Endothelial cell of umbilical vein (primary cell): ENCODE data around the gene TSSC4. TPM values are rescaled to one million over a fixed set of nuclear protein-coding genes. Genes with fewer than 3 reads are reported as not detected.

Source experiments
- BruUV-seq: library from RNA; stranded (reverse); fragments of 400-500 nt; replicated peaks from 2 replicates; lab custom pipeline; 2021; lab: Mats Ljungman, UMichigan
- CTCF ChIA-PET: fragments of 300-600, 350-600 bp; sonication (Branson Sonifier 250); formaldehyde crosslinking; loops from one replicate; lab custom pipeline; 2021; ENCODE audit warnings: antibody characterized with exemption, inconsistent platforms; lab: Charles Lee
- POLR2A ChIA-PET: fragments of 300-600, 350-600 bp; sonication (Branson Sonifier 250); formaldehyde crosslinking; loops from one replicate; lab custom pipeline; 2021; ENCODE audit warnings: antibody characterized with exemption, inconsistent platforms; lab: Charles Lee
- DNase-seq: peaks from one replicate; pipeline ENCODE4 v3.0.0-alpha.2; 2011; ENCODE audit warnings: low read depth, low spot score
- FAIRE-seq: peaks from 2 replicates; lab custom pipeline; 2011; peaks lifted over from hg19 to GRCh38; lab: Jason Lieb, UNC
- H2AFZ ChIP-seq: 2 replicates; pipeline ENCODE4 v1.6.0; 2012; ENCODE audit warnings: low read depth, low read length, control low read depth, inconsistent platforms
- H3K27ac ChIP-seq: 2 replicates; pipeline ENCODE4 v1.5.1; 2011; ENCODE audit warnings: low read depth, mild to moderate bottlenecking, control low read depth, low read length, moderate library complexity; ENCODE audit not compliant: insufficient read depth
- H3K27me3 ChIP-seq, 2 experiments: 2 replicates each; pipeline versions ENCODE4 v1.6.0 to v1.6.1; 2011; ENCODE audit warnings: low read length in 2 of 2, mixed read lengths in 1 of 2; ENCODE audit not compliant: control insufficient read depth in 2 of 2, insufficient read depth in 2 of 2
- H3K36me3 ChIP-seq, 2 experiments: 2 replicates in 1 of 2; 3 replicates in 1 of 2; pipeline ENCODE4 v1.5.1; 2011; ENCODE audit warnings: low read length in 2 of 2, mild to moderate bottlenecking in 1 of 2, moderate library complexity in 1 of 2; ENCODE audit not compliant: control insufficient read depth in 2 of 2, insufficient read depth in 2 of 2; ENCODE audit errors: extremely low read depth in 1 of 2
- H3K4me1 ChIP-seq: 3 replicates; pipeline ENCODE4 v1.5.1; 2011; ENCODE audit warnings: mild to moderate bottlenecking, low read length; ENCODE audit not compliant: control insufficient read depth, insufficient read depth; ENCODE audit errors: extremely low read depth
- H3K4me2 ChIP-seq: 2 replicates; pipeline ENCODE4 v1.6.1; 2011; ENCODE audit warnings: low read length, control low read depth, mixed read lengths; ENCODE audit not compliant: insufficient read depth
- H3K4me3 ChIP-seq, 3 experiments: fragments of 200-600 bp in 1 of 3; sonication (generic), shearing (Covaris generic) in 1 of 3; replicated peaks in 1 of 3; 2 replicates each; pipeline ENCODE4 v1.5.1; 2011 to 2016; ENCODE audit warnings: control low read depth in 3 of 3, low read length in 3 of 3, mild to moderate bottlenecking in 2 of 3, inconsistent platforms in 1 of 3, low read depth in 1 of 3, moderate library complexity in 1 of 3; ENCODE audit not compliant: insufficient read depth in 1 of 3
- H3K79me2 ChIP-seq: 2 replicates; pipeline ENCODE4 v1.6.0; 2012; ENCODE audit warnings: low read length, inconsistent platforms; ENCODE audit not compliant: control insufficient read depth, insufficient read depth
- H3K9ac ChIP-seq: replicated peaks from 2 replicates; pipeline ENCODE3; 2011; ENCODE audit warnings: low read length, control low read depth; ENCODE audit not compliant: insufficient read depth; ENCODE audit errors: extremely low read depth
- H3K9me1 ChIP-seq: replicated peaks from 3 replicates; pipeline ENCODE4 v1.6.0; 2011; ENCODE audit warnings: mild to moderate bottlenecking, low read length; ENCODE audit not compliant: control insufficient read depth, insufficient read depth; ENCODE audit errors: extremely low read depth
- H3K9me3 ChIP-seq: replicated peaks from 2 replicates; pipeline ENCODE4 v1.5.1; 2012; ENCODE audit warnings: low read length, inconsistent platforms; ENCODE audit not compliant: control insufficient read depth, insufficient read depth
- H4K20me1 ChIP-seq: replicated peaks from 2 replicates; pipeline ENCODE3; 2011; ENCODE audit warnings: mild to moderate bottlenecking, low read length; ENCODE audit not compliant: control insufficient read depth, insufficient read depth; ENCODE audit errors: extremely low read depth
- EZH2 ChIP-seq: IDR thresholded peaks from 2 replicates; pipeline ENCODE4 v1.6.1; 2012; ENCODE audit warnings: borderline replicate concordance, low read depth, mild to moderate bottlenecking, moderate library complexity, low read length, inconsistent platforms; ENCODE audit not compliant: severe bottlenecking
- FOS ChIP-seq: IDR thresholded peaks from 2 replicates; pipeline ENCODE4 v1.6.1; 2011; ENCODE audit warnings: mild to moderate bottlenecking, low read length, moderate library complexity, borderline replicate concordance; ENCODE audit not compliant: insufficient read depth
- GATA2 ChIP-seq: IDR thresholded peaks from 2 replicates; pipeline ENCODE4 v1.7.0; 2011; ENCODE audit warnings: low read depth, mild to moderate bottlenecking, moderate library complexity, mixed read lengths, low read length; ENCODE audit not compliant: insufficient read length, insufficient read depth
- JUN ChIP-seq: IDR thresholded peaks from 2 replicates; pipeline ENCODE4 v1.6.1; 2011; ENCODE audit warnings: borderline replicate concordance, low read depth; ENCODE audit not compliant: insufficient read length, insufficient read depth
- MYC ChIP-seq: IDR thresholded peaks from one replicate; pipeline ENCODE4 v1.6.1; 2011; ENCODE audit warnings: mild to moderate bottlenecking, low read depth, low read length
- POLR2A ChIP-seq: IDR thresholded peaks from 2 replicates; pipeline ENCODE4 v1.6.1; 2012; ENCODE audit warnings: low read depth, mild to moderate bottlenecking, control low read depth, low read length
- POLR2AphosphoS5 ChIP-seq: IDR thresholded peaks from 2 replicates; pipeline ENCODE4 v1.6.1; 2012; ENCODE audit warnings: low read depth, mild to moderate bottlenecking, control low read depth, low read length, moderate library complexity; ENCODE audit not compliant: insufficient read depth
- dilution Hi-C: fragments of 300-500 bp; cut with MboI; formaldehyde crosslinking; loops from one replicate; pipeline ENCODE4 v1.15.0; 2019; ENCODE audit warnings: low sequenced_read_pairs; ENCODE audit not compliant: extremely low pct_ligation_motif_present
- intact Hi-C: fragments of 100-400 bp; cut with micrococcal nuclease; formaldehyde crosslinking; loops from one replicate; pipeline ENCODE4 v1.10.0; 2022
- polyA plus RNA-seq, 4 experiments: library from polyadenylated mRNA; depleted of rRNA in 3 of 4; stranded (reverse) in 3 of 4; unstranded in 1 of 4; fragments of >200 nt; gene quantifications; 2 replicates each; pipeline versions ENCODE4 v1.2.1 to v1.2.3, GENCODE V29; 2011 to 2012; ENCODE audit warnings: missing spikeins in 1 of 4
- total RNA-seq: library from RNA; stranded (reverse); gene quantifications from 2 replicates; pipeline ENCODE4 v1.2.3, GENCODE V29; 2021
- TF ChIP-seq, protein P1 (sequence below), 2 donors: IDR thresholded peaks; 1 replicate in 1 of 2; 2 replicates in 1 of 2; pipeline ENCODE4 v1.5.1; 2011; ENCODE audit warnings: low read length in 2 of 2, mild to moderate bottlenecking in 2 of 2, moderate library complexity in 2 of 2, control low read depth in 1 of 2, inconsistent platforms in 1 of 2, low read depth in 1 of 2; ENCODE audit not compliant: insufficient read depth in 1 of 2; ENCODE audit errors: extremely low read depth in 1 of 2
- TF ChIP-seq, protein P2 (sequence below): IDR thresholded peaks from 2 replicates; pipeline ENCODE4 v1.6.1; 2011; ENCODE audit not compliant: insufficient read depth, insufficient read length

The TSSC4 gene
- total and polyA plus RNA-seq, 2 donors (not counting 3 experiments of a cell fraction or from before 2014, with no cell fraction given): 42.7 to 59.6 TPM

DNA sequence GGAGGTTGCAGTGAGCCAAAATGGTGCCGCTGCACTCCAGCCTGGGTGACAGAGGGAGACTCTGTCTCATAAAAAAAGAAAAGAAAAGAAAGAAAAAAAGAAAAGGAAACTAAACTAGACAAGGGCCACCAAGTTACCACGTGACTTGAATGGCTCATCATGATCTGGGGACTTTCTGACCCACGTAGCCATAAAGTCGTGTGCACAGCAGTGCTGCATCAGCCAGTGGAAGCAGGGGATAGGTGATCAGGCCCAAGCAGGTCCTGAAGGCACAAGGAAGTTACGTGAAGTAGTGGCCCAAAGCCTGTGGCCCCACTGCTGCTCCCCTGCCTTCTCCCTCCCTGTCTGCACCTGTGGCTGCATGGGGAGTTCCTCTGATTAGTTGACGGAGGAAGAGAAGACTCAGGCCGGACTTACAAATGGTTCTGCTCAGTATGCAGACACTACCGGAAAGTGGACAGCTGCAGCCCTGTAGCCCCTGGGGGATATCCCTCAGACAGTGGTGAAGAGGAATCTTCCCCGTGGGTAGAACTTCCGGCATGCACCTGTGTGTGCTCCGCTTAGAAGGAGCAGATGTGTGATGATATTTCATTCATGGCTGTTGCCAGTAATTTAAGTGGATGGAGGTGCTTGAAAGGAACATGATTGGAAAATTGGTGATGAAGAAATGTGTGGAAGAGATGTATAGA lies 41.7 kb upstream of the TSSC4 start:
- Histone ChIP-seq H3K36me3 (no peaks in the 10 kb centered on the region), H3K4me3 (no peak overlapping the region), H2AFZ (no peak overlapping the region), H3K9me1 (no peaks in the 10 kb centered on the region), H3K9me3 (no peaks in the 10 kb centered on the region), H3K27me3 (no peaks in the 10 kb centered on the region), H4K20me1 (no peaks in the 10 kb centered on the region), H3K79me2 (no peaks in the 10 kb centered on the region), H3K9ac (no peak overlapping the region), H3K27ac (no peak overlapping the region), H3K4me1 (no peaks in the 10 kb centered on the region), H3K4me2 (no peak overlapping the region)
- no TSS peak for BruUV-seq
- intact Hi-C loops: no loop called here
- DNase-seq: no peak
- no peak for TF ChIP-seq FOS
- no peak for TF ChIP-seq POLR2AphosphoS5
- TF ChIP-seq MYC: no peak
- TF ChIP-seq, protein P1, sequence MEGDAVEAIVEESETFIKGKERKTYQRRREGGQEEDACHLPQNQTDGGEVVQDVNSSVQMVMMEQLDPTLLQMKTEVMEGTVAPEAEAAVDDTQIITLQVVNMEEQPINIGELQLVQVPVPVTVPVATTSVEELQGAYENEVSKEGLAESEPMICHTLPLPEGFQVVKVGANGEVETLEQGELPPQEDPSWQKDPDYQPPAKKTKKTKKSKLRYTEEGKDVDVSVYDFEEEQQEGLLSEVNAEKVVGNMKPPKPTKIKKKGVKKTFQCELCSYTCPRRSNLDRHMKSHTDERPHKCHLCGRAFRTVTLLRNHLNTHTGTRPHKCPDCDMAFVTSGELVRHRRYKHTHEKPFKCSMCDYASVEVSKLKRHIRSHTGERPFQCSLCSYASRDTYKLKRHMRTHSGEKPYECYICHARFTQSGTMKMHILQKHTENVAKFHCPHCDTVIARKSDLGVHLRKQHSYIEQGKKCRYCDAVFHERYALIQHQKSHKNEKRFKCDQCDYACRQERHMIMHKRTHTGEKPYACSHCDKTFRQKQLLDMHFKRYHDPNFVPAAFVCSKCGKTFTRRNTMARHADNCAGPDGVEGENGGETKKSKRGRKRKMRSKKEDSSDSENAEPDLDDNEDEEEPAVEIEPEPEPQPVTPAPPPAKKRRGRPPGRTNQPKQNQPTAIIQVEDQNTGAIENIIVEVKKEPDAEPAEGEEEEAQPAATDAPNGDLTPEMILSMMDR (IDR thresholded peaks at IDR 0.05; ENCODE audit: extremely low read depth in 1 of 2, insufficient read depth in 1 of 2, low read depth in 1 of 2, low read length in 2 of 2): no peak
- no peak for TF ChIP-seq JUN
- no peak for TF ChIP-seq POLR2A
- TF ChIP-seq GATA2: no peak
- TF ChIP-seq EZH2: no peak
- TF ChIP-seq, protein P2, sequence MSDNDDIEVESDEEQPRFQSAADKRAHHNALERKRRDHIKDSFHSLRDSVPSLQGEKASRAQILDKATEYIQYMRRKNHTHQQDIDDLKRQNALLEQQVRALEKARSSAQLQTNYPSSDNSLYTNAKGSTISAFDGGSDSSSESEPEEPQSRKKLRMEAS: no peak
- POLR2A ChIA-PET: no interaction called here
- dilution Hi-C loops: no loop called here
- no peak for FAIRE-seq
- CTCF ChIA-PET: interaction anchor here (1.1 kb wide), 1 partner anchor 13 kb away, joined by 3 read pairs; no protein-coding TSS in a partner anchor
